MCF 10A (cell line): Measurements from ENCODE around the gene BUD23. TPM values are rescaled to one million over a fixed set of nuclear protein-coding genes. Genes with fewer than 3 reads are reported as not detected.
A peak's percentile ranks its signal among the peaks of the same experiment; 100 is the strongest.

ENCODE experiments used
- BruUV-seq: library from RNA; stranded (reverse); fragments of 400-500 nt; replicated peaks from 2 replicates; lab custom pipeline; 2021; lab: Mats Ljungman, UMichigan
- CTCF ChIA-PET: fragments of 300-600 bp; sonication (Branson Sonifier 250); formaldehyde crosslinking; extraction: SDS; loops from one replicate; lab custom pipeline; 2021; ENCODE audit warnings: antibody characterized with exemption, inconsistent platforms; lab: Yijun Ruan, JAX
- POLR2A ChIA-PET: fragments of 300-600, 350-650 bp; sonication (Branson Sonifier 250); formaldehyde crosslinking; extraction: SDS; loops from one replicate; lab custom pipeline; 2020; ENCODE audit warnings: antibody characterized with exemption, inconsistent platforms; lab: Yijun Ruan, JAX
- DNase-seq: peaks from one replicate; pipeline ENCODE4 v3.0.0-alpha.2; 2018; ENCODE audit not compliant: unreplicated experiment
- H3K27ac Mint-ChIP-seq: one replicate; pipeline ENCODE4 v1.8.0; 2022; ENCODE audit warnings: mild to moderate bottlenecking, low read depth, mixed read lengths; ENCODE audit not compliant: unreplicated experiment
- H3K27me3 Mint-ChIP-seq: one replicate; pipeline ENCODE4 v1.8.0; 2022; ENCODE audit warnings: mixed read lengths; ENCODE audit not compliant: insufficient read depth, unreplicated experiment
- H3K36me3 Mint-ChIP-seq: one replicate; pipeline ENCODE4 v1.8.0; 2022; ENCODE audit warnings: mild to moderate bottlenecking, moderate library complexity, mixed read lengths; ENCODE audit not compliant: insufficient read depth, unreplicated experiment
- H3K4me1 Mint-ChIP-seq: one replicate; pipeline ENCODE4 v1.8.0; 2022; ENCODE audit warnings: mixed read lengths; ENCODE audit not compliant: insufficient read depth, unreplicated experiment
- H3K4me3 Mint-ChIP-seq: one replicate; pipeline ENCODE4 v1.8.0; 2022; ENCODE audit warnings: mild to moderate bottlenecking, moderate library complexity, mixed read lengths; ENCODE audit not compliant: unreplicated experiment
- H3K9me3 Mint-ChIP-seq: one replicate; pipeline ENCODE4 v1.8.0; 2022; ENCODE audit warnings: mixed read lengths; ENCODE audit not compliant: unreplicated experiment
- intact Hi-C: fragments of 100-400 bp; cut with micrococcal nuclease; formaldehyde crosslinking; loops from 2 replicates; pipeline ENCODE4 v1.14.1; 2022
- total RNA-seq: library from RNA; stranded (reverse); gene quantifications from 2 replicates; pipeline ENCODE4 v1.2.3, GENCODE V29; 2022
- TF ChIP-seq, protein P1 (sequence below): fragments of 200-600 bp; IDR thresholded peaks from one replicate; pipeline ENCODE4 v1.8.0; 2022; ENCODE audit warnings: antibody characterized with exemption, mild to moderate bottlenecking; ENCODE audit not compliant: unreplicated experiment

The BUD23 gene
- total RNA-seq, 1 experiment from 2014 or later = 81.9 TPM

DNA sequence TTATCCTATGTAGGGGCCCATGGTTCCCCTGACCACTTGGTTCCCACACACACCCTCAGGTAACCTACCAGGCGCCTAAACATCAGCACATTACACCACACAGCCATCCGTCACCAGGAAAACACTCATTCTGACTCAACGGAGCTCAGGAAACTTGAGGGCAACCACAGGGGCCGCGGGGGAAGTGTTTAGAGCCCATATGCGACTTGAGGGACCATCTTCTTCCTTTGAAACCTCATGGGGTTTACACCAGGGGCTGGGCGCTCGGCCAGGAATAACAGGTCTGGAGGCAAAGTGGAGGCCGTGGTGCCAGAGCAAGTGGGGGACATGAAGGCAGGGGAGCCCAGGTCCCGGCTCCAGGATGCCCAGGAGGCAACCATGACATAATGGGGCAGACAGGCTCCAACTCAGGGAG is 34.6 kb downstream of the BUD23 start:
- POLR2A ChIA-PET = interaction anchor here (0.6 to 2.7 kb wide), 5 partner anchors 21 to 158 kb away, joined by 3 to 8 read pairs (median 3); partner anchors contain the start of gene ABHD11

DNA sequence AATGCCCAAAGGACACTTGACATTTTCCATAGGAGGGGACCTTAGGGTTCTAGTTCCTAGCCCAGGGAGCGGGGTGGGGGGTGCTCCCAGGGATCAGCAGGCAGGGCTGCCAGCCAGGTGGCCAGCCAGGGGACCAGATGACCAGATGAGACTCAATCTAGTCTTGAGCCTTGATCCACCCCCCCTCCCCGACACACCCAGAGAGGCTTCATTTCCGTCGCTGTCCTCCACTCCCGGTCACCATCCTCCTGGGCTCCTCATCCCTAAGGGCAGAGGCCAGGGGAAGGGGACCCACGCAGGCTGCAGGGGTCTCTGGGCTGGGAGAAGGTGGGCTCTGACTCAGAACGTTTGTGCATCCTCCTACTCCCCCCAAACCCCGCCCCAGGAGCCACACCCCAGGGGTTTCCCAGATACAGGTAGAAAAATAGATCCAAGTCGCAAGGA is 35.1 kb downstream of the BUD23 start:
- BruUV-seq = TSS peak; percentile 76
- POLR2A ChIA-PET = interaction anchor here (0.6 to 2.7 kb wide), 4 partner anchors 20 to 105 kb away, joined by 3 to 8 read pairs (median 3); partner anchors contain the start of gene ABHD11
- TF ChIP-seq, protein P1, sequence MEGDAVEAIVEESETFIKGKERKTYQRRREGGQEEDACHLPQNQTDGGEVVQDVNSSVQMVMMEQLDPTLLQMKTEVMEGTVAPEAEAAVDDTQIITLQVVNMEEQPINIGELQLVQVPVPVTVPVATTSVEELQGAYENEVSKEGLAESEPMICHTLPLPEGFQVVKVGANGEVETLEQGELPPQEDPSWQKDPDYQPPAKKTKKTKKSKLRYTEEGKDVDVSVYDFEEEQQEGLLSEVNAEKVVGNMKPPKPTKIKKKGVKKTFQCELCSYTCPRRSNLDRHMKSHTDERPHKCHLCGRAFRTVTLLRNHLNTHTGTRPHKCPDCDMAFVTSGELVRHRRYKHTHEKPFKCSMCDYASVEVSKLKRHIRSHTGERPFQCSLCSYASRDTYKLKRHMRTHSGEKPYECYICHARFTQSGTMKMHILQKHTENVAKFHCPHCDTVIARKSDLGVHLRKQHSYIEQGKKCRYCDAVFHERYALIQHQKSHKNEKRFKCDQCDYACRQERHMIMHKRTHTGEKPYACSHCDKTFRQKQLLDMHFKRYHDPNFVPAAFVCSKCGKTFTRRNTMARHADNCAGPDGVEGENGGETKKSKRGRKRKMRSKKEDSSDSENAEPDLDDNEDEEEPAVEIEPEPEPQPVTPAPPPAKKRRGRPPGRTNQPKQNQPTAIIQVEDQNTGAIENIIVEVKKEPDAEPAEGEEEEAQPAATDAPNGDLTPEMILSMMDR = no peak
- CTCF ChIA-PET = interaction anchor here (3.2 kb wide), 1 partner anchor 112 kb away, joined by 18 read pairs; no protein-coding TSS in a partner anchor
- Mint-ChIP-seq H3K27me3 (no peaks in the 10 kb centered on the region), H3K36me3 (peaks cover 6% of the 10 kb centered on the region), H3K9me3 (no peaks in the 10 kb centered on the region), H3K27ac (peak overlapping the region; percentile 65), H3K4me3 (peak overlapping the region; percentile 71), H3K4me1 (peaks cover 34% of the 10 kb centered on the region)
- intact Hi-C loops = loop anchor here (2.0 kb wide), 1 partner anchor 36 kb away; the partner anchor contains the start of genes BUD23 and DNAJC30
- DNase-seq = no peak

More for the DNA sequence above, 34.6 kb downstream of the BUD23 start:
- BruUV-seq = no TSS peak
- H3K4me3 Mint-ChIP-seq = peak overlapping the region; percentile 71
- CTCF ChIA-PET = interaction anchor here (0.6 to 3.2 kb wide), 4 partner anchors 13 to 364 kb away, joined by 3 to 18 read pairs (median 4); no protein-coding TSS in a partner anchor
- H3K4me1 Mint-ChIP-seq = peaks cover 34% of the 10 kb centered on the region
- H3K36me3 Mint-ChIP-seq = peaks cover 6% of the 10 kb centered on the region
- no peaks in the 10 kb centered on the region for H3K27me3 Mint-ChIP-seq
- DNase-seq = peak; percentile 93
- TF ChIP-seq, protein P1 = no peak
- no peaks in the 10 kb centered on the region for H3K9me3 Mint-ChIP-seq
- H3K27ac Mint-ChIP-seq = peak overlapping the region; percentile 65
- intact Hi-C loops = loop anchor here (2.0 kb wide), 1 partner anchor 35 kb away; the partner anchor contains the start of genes BUD23 and DNAJC30

DNA sequence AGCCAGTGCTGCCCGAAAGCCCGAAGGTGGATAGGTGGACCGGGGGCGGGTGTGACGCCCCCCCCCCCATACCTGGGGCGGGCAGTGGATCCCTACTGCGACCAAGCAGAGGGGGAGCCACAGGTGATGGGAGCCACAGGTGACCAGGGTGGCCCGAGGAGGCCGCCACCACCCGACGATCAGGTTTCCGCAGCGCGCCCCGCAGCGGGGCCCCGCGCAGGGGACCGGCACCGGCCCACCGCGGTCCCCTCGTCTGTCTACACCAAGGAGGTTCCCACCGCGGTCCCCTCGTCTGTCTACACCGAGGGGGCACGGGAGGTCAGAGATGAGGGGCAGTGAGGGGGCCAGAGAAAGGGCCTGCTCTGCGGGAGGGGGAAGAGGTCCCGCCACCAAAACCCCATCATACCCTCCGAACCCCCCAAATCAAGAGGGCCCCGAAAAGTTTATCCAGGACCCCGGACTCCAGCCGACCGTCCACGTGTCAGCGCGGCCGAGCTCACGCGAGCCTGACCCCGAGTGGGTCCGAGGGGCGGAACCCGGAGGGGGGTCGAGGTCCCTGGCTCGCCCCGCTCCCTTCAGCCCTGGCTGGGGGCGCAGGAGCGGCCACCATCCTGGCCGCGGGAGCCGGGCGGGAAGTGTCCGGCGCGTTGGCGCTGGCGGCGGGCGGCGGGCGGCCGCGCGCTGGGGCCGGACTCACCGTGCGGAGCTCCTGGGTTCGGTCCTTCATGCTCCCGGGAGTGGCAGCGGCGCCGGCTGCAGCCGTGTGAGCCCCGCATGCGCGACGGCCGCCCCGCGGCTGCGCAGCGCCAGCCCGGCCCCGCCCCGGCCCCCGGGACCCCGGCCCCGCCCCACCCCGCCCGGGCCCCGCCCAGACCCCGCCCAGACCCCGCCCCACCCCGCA is 35.8 kb downstream of the BUD23 start, which contains the start of gene STX1A:
TSS of gene STX1A (minus strand) at position 765 of the 901 bp plus-strand sequence. CDS start at position 727, 38 bp downstream.
- Mint-ChIP-seq H3K27ac (no peak within 1 kb of the TSS), H3K4me3 (peak within 1 kb of the TSS; percentile 71), H3K36me3 (peaks cover 6% of the 10 kb centered on the region), H3K27me3 (no peaks in the 10 kb centered on the region), H3K9me3 (no peaks in the 10 kb centered on the region), H3K4me1 (peaks cover 34% of the 10 kb centered on the region)
- DNase-seq = peak; percentile 73
- TF ChIP-seq, protein P1 = no peak
- intact Hi-C loops = loop anchor here (2.0 kb wide), 1 partner anchor 36 kb away; the partner anchor contains the start of genes BUD23 and DNAJC30
- ChIA-PET CTCF (interaction anchor here (0.6 to 1.0 kb wide), 3 partner anchors 15 to 51 kb away, joined by 3 read pairs; partner anchors contain the start of gene VPS37D), POLR2A (interaction anchor here (0.8 to 1.7 kb wide), 4 partner anchors 20 to 112 kb away, joined by 3 to 10 read pairs (median 4); partner anchors contain the start of genes ABHD11, BUD23 and DNAJC30)
- TSS peak; percentile 58 for BruUV-seq
